GM18498 (cell line): ENCODE results near the gene SRXN1.

Source experiments
- ATAC-seq: cut with Tn5 transposase; IDR thresholded peaks from one replicate; pipeline ENCODE4 v1.9.1; 2021; ENCODE audit warnings: mild to moderate bottlenecking, moderate library complexity; ENCODE audit not compliant: unreplicated experiment

SRXN1 gene

DNA sequence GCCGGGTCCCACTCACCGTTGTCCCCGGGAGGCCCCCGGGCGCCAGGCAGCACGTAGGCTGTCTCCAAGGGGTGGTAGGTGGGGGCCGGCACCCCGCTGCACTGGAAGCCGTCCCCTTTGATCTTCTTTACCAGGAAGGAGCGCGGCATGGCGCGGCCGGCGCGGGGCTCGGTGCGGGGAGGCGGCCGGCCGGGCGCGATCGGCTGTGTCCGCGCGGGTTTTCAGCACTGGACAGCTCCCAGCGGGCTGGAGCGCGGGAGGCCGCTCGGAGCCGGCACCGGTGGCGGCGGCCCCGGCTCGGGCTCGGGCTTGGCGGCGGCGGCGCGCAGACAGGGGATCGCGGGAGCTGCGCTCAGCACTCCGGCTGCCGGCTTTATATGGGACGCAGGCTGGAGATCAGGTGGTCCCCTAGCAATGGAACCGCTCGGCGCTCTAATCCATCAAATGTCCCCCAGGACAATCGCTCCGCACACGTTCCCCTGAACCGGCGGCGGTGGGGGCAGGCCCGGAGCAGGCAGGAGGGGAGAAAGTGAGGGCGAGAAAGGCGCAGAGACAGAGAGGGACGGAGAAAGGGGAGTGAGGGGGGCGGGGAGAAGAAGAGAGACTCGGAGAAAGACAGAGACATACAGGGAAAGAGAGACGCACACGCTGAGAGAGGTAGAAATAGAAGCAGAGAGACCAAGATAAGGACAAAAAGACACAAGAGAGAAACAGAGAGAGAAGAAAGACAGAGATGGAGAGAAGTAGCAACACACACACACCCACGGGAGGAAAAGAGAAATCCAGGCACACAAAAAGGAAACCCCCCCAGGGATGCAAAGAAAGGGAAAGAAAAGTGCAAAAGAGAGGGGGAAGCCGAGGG, 22.7 kb upstream of the SRXN1 start, which contains the start of gene SCRT2:
TSS of gene SCRT2 (minus strand) at position 350 of the 862 bp plus-strand sequence. CDS start at position 149, 201 bp downstream.
- ATAC-seq: no peak

DNA sequence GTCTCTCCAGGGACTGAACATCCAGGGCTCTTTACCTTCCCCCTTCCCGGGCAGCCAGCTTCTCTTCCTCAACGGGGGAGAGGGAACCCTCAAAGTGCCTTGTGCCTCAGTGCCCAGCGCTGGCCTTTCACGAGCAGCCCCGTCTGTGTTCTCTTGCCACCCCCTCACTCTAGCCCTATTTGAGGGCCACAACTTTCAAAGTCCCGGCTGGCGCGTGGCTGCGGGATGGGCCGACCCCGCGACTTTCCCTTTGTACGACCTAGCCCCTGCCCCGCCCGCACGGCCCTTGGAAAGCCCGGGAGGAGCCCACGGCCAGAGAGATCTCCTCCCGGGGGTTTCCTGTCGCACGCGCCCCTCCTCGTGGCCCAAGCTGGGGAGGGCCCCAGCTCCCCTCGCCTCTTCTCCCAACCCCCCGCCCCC, 22.0 kb upstream of the SRXN1 start:
- no peak for ATAC-seq

DNA sequence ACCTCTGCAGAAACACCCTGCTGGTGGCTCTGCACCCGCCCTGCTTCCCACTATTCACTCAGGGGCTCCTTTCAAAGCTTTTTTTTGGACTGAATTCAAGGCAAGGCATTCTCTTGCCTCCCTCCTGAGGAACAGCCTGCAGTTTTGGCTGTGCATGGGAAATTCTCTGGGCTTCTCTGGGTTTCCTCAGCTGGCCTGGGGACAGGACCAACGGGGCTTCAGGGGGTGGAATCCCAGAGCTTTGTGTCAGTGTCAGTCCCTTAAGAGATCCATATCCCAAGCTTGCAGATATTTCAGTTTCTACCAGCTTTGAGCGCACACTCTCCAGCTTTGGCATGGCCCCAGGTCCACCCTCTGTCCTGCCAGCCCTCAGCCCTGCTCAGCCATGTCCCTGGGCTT, 20.6 kb upstream of the SRXN1 start:
- no peak for ATAC-seq

DNA sequence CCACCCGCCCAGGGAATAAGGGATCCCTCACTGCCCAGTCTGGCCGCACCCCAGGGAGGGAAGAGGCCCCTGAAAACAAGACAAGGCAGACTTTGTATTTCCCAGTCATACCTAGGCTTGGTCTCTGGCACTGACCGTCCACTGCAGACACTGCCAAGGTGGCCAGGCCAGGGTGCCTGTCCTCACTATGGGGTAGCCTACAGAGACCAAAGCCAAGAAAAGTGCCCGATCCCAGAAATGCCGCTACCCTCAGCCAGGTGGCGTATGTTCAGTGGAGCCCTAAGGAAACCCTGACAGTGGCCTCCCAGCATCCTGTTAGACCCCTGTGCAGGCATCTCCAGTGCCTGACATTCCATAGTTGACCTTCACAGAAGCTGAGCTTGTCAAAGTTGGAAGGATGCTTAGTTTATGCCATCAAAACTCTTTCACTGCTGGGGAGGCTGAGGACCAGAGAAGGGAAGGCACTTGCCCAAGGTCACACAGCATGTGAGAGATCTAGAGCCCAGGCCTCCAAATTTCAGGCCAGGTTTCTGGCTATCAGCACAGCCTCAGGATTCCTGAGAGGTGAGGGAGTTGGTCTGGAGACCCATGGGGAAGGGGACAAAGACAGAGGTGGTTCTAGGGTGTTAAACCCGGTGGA, 20.1 kb upstream of the SRXN1 start:
- no peak for ATAC-seq

DNA sequence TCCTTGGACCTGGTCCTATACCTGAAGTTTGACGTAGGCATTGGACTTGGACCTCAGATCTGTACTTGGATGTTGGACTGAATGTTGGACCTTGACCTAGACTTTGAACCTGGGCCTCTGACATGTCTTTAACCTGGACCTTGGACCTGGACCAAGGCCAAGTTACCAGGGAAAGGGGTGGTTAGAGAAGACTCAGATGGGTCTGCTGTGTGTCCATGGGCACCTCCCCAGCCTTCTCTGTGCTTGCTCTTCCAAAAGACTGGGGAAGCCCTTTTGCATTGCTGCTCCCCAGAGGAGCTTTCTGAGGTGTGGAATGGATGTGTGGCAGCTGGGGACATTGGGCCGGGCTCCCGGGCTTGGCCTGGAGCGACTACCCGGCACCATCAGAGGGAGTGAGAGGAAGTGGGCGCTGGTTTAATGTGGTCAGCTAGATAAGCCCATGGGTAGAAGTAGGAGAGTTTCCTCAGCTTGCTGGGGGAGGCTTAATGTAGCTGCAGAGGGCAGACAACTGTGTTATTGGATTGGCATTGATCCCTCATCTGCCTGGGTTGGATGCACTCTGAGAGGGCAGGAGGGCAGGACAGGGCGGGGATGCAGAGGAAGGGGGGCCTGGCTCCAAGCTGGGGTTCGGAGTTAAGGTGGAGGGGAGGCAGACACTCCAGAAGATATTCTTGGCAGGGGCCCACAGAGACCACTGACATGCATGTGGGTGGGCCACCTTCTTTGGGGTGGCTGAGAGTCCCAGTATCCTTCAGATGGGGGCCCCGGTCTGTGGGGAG, 18.4 kb upstream of the SRXN1 start:
- no peak for ATAC-seq

DNA sequence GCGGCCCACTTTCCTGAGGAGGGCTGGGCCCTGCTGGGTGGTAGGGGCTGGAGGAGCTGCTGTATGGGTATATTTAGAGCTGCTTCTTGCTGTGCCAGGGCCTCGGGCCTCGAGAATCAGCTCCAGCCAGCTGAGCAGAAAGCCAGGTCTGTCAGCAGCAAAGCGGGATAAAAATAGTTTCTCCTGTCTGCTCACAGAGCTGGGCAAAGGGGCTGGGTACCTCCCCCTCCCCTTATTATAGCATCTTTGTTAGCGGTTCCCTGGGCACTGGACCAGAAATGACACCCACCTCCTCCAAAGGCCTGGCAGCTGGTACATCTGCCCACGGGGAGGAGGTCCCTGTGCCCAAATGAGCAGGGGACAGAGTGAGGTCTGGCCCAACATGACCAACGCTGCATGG, 16.6 kb upstream of the SRXN1 start:
- ATAC-seq: no peak

DNA sequence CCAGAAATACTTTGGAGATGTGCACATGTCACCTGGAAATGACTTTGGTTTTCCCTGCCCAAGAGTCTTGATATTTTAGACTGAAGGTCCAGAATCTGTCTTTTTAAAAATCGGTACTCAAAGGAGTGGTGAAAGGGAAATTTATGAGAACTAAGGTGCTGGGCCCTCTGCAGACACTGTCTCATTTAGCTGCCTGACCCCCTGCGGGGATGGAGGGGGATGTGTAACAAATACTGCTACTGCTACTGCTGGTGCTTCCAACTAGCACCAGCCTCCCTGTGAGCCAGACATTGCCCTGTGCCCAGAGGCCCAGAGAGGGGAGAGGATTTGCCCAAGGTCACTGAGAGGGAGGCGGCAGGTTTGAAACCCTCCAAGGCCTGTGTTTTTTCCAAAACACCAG, 15.6 kb upstream of the SRXN1 start:
- ATAC-seq: no peak

DNA sequence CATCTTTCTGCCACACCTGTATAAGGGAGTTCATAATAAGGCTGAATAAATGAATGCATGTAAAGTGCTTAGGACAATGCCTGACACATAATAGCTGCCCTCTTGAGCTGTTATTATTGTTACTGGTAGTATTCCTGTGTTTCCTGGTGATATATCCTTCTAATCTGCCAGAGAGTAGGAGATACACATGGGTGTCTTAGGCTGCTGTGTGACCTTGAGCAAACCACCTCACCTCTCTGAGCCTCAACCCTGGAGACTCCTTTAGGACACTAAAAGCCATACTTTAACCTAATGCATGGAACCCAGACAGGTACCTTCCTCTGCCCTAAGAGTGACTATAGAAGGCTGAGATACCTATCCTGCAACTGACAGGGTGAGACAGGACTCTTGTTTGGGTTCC, 15.1 kb upstream of the SRXN1 start:
- no peak for ATAC-seq

DNA sequence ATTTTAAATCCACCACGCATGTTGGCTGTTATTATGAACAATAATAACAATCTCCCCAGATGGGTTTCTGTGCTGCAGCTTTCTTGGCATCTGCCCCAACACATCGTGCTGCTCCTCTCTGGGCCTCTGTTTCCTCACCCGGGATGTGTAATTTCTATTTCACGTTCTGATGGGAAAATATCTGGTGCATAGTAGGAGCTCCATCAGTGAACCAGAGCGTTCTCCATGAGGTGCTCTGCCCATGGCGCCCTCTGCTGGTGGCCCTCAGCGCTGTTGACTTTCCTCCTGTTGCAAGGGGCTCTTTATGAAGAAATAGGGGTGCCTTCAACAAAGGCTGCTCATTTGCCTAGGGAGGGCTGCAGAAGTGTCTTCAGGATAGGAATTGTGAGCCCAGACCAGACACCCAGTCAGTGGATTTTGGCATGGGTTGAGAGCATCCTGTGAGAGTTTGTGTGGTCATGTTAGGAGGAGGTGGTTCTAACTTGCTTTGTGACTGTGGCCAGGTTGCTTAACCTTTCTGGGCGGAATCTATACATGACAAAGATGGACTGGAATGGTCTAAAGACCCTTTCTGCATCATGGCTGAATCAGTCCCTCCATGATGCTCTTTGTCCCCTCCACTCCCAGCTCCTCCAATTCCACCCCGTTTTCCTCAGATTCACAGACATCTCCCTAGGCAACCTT, 14.5 kb upstream of the SRXN1 start:
- no peak for ATAC-seq

DNA sequence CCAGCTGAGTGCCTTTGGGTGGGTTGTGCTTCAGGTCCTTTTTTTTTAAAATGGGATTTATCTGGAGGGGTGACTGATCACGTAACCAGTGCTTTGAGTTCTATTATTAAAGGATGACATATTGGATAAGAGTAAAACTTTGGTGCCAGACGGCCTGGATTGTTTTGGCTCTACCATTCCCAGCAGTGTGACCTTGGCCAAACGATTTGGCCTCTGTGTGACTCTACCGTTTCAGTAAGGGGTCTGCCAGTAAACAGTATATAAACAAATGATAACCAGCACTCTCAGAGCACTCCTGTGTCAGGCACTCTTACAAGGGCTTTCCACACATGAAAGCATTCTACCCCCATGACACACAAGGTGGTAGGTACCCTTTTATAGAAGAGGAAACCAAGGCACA, 13.9 kb upstream of the SRXN1 start:
- ATAC-seq: no peak

DNA sequence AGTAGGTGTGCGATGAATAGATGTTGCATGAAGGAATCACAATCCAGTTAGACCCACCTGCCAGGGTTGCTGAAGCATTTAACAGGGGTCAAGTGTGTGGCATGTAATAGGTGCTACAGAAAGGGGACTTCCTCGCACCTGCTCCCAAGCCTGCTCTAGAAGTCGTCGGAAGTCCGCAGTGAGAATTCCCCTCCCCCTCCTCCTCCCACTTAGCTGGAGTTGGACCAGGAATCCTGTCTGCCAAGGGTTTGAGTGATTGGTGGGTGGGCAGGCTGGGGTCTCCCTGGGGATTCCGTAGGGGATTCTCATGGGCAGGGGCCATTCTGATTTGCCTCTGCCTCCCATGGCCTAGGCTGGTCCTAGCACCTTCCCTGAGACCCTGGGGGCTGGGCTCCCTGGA, 12.3 kb upstream of the SRXN1 start:
- ATAC-seq: no peak

DNA sequence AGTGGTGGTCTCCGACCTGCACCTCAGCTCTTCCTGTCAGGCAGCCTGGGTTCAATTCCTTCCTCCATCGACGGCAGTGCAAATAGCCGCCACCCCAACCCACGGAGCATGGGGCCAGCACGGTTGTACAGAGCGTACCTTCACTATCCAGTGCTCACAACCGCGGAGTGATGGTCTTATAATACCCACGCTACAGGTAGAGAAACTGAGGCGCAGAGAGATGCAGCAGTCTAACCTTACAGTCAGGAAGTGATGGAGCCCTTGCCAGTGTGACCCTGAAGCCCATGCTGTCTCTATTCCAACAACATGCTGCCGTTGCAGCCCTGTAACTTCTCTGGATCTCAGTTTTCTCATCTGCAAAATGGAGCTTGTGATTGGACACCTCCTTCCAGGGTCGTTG, 11.6 kb upstream of the SRXN1 start:
- ATAC-seq: no peak

DNA sequence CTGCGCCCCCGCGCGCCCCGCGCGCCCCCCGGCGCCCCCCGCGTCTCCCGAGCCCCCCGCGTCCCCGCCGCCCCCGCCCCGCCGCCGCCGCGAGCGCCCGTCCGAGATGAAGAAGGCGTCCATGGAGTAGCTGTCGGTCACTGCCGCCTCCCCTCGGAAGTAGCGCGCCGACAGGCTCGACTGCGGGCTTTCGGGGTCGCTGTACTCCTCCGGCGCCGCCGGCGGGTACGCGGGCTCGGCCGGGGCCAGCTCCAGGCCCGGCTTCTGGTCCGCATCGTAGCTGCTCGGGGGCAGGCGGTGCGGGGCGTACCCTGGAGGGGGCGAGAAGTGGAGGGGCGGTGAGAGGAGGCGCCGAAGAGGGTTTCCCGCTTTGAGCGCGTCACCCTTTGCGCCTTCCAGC, 11.2 kb upstream of the SRXN1 start:
- no peak for ATAC-seq

DNA sequence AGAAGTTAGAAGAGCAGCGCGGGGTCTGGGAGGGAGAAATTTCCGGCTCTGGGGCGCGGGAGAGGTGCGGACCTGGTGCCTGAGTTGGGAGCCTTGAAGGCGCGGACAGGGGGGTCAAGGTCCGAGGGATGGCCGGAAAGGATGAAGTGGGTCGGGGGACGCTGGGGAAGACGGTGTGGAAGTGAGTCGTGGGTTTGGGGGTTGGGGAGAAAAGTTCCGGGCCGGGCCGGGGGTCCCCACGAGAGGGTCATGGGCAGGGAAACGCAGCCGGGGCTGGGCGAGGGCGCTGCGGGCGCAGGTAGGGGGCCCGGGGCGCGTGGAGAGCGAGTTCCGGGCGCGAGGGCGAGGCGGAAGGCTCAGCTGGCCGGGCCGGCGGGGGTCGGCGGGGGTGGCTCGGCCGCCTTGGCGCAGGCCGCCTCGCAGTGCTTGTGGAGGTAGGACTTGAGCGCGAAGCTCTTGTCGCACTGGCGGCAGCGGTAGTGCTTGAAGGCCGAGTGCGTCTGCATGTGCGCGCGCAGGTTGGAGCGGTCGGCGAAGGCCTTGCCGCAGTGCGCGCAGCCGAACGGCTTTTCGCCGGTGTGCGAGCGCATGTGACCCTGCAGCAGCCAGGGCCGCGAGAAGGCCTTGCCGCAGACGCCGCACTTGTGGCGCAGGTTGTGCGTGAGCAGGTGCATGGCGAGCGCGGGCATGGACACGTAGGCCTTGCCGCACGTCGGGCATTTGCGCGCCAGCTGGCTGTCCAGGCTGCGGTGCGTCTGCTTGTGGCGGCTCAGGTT, 10.5 kb upstream of the SRXN1 start:
- no peak for ATAC-seq

DNA sequence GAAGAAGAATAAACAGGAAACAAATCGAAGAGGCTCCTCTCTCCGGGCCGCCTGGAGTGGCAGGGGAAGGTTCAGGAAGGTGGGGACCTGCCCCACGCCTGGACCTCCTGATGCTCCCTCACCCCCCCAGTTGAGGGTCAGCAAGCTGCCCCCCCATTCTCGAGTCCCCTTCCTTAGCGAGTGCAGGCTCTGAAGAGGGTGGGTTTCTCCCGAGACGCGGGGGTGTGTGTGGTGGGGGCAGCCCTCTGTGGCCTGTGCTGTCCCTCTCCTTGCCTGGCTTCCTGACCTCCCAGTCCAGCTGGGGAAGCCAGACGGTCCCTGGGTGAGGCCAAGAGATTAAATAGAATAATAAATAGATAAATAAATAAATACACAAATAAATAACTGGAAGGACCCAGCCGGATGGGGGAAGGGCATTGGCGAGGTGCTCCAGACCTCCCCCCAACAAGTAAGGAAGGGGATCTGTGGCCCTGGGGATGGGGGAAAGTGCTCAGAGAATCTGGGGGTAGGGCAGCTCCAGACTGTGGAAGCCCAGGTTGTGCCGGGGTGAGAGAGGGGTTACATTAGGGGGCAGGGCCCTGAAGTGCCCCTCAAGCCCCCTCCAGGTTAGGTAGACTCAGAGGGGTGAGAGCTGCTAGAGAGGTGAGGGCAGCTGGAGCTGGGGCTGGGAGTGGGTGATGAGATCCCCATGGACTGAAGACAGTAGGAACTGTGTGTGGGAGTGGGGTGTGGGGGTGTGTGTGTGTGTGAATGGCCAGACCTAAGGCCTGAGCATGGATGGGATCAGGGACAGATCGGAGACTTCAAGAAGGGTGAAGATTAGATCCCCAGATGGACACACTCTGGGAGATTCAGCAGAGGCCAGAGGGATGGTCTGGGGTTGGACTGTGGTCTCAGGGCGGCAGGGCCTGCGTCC, 9.5 kb upstream of the SRXN1 start:
- no peak for ATAC-seq

DNA sequence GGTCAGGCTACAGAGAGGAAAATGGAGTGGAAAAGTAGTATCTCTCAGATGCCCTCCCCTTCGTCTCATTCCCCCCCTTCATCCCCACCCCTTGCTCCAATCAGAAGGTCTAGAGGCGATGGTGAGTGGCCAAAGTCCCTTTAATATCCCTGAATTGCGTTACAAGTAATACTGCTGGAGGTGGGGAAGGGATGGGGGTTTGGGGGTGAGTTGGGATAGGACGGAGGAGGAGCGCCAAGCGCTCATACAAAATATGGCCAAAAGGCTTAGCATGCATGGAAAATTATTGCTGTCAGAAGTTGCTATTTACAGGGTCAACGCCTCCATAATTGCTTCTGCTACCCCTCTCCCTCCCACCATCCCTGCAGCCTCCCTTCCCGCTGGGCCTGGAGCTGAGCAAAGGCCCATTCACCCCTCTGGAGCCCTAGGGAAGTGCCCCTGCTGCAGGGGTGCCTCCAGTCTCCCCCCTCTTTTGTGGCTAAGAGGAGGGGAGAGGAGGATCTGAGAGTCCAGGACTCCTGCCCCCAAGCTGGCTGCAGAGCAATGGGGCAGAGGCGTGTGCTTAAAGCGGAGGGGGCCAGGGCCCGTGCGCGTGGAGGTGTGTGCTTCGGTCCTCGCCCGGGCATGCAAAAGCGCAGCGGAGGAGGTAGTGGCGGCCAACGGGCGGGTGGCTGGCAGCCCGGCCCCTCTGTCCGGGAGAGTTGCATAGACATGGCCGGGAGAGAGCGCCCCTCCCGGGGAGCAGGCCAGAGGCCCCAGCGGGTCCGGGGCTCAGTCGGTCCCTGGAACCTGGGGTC, 8.7 kb upstream of the SRXN1 start:
- no peak for ATAC-seq

DNA sequence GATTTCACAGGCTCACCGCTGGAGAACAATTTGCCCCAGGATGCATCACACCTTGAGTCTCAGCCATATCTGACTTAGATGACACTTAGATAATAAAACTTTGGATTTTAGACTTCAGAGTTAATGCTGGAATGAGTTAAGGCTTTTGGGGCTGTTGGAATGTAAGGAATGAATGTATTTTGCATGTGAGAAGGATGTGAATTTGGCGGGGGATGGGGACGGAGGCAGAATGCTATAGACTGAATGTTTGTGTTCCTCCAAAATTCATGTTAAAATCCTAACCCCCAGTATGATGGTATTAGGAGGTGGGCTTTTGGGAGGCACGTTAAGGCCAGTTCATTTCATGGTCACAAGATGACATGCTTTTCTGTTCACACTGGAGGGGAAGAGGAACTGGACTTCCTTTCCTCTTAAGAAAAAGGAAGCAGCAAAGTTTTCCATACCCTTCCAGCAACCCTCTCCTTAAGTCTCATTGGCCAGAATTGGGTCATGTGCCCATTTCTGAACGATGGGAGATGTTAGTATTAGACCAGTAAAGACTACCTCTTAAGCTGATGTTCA, 5.8 kb upstream of the SRXN1 start:
- no peak for ATAC-seq

DNA sequence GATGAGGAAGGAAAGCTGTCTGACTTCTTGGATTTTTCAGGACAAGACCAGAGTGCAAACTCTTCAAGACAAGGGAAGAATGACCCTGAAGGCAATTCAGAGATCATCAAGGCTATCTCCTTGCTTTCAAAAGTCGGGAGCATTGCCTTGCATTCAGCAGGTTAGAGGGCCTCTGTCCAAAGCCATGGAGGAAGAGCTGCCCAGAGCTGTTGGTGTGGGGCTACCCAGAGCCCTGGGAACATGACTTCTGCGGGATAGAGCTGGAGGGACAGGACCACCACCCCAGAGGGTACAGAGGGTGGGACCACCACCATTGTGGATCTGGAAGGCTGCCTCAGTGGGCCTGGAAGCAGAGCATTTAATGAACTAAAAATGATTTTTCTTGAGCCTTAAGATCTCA, 5.2 kb upstream of the SRXN1 start:
- no peak for ATAC-seq
